ENCODE data around the gene SUPT20H. TPM values are rescaled to one million over a fixed set of nuclear protein-coding genes. Genes with fewer than 3 reads are reported as not detected.
"Not testable (repeated sequence)": the region's sequence is repeated elsewhere in the genome, so short reads cannot be mapped to it uniquely, and the experiment has no call there.

Gene SUPT20H
- polyA plus RNA-seq, 3 donors = 24.7 to 39.8 (median 35.5) TPM

GRCh38 chr13:37065890-37066526 is 6.5 kb upstream of the SUPT20H start:
- Mint-ChIP-seq H3K4me3 (no peak overlapping the region), H3K27me3 (ENCODE audit: low read depth in 3 of 3) (peaks cover 2 to 4% (median 4%) of the 10 kb centered on the region in 3 donors), H3K4me1 (peaks cover 2% of the 10 kb centered on the region), H3K27ac (no peak overlapping the region), H3K36me3 (no peaks in the 10 kb centered on the region), H3K9me3 (no peaks in the 10 kb centered on the region)
- Histone ChIP-seq H3K4me3 (replicated peaks in 1 of 3; ENCODE audit: low read depth in 2 of 3, low read length in 3 of 3) (no peak overlapping the region), H3K9ac (ENCODE audit: insufficient read depth, low read length, poor library complexity, severe bottlenecking) (no peak overlapping the region), H2AFZ (ENCODE audit: insufficient read depth, low read depth, low read length, poor library complexity, severe bottlenecking) (no peak overlapping the region), H3K4me1 (ENCODE audit: control insufficient read depth in 1 of 2, insufficient read depth in 2 of 2, low read length in 2 of 2) (no peaks in the 10 kb centered on the region), H4K20me1 (ENCODE audit: insufficient read depth, low read length) (no peaks in the 10 kb centered on the region), H3K9me3 (replicated peaks in 1 of 2; ENCODE audit: control insufficient read depth in 1 of 2, insufficient read depth in 1 of 2, low read length in 2 of 2) (no peaks in the 10 kb centered on the region), H3K36me3 (replicated peaks in 1 of 2; ENCODE audit: control insufficient read depth in 1 of 2, insufficient read depth in 2 of 2, low read length in 2 of 2) (no peaks in the 10 kb centered on the region), H3K27ac (ENCODE audit: low read depth in 1 of 2, low read length in 2 of 2) (no peak overlapping the region), H3K79me2 (ENCODE audit: insufficient read depth, low read length) (no peaks in the 10 kb centered on the region), H3K4me2 (replicated peaks; ENCODE audit: extremely low read depth, low read length, poor library complexity, severe bottlenecking) (no peak overlapping the region), H3K27me3 (ENCODE audit: control insufficient read depth in 2 of 2, insufficient read depth in 2 of 2, low read length in 2 of 2) (no peaks in the 10 kb centered on the region)
- 100% methylated on average over 3 of the region's 6 CpGs for WGBS (ENCODE audit: insufficient coverage)
- intact Hi-C loops (cut with micrococcal nuclease) = no loop called here
- TF ChIP-seq CTCF (IDR thresholded peaks at IDR 0.05) = no peak
- no peak for DNase-seq

DNA sequence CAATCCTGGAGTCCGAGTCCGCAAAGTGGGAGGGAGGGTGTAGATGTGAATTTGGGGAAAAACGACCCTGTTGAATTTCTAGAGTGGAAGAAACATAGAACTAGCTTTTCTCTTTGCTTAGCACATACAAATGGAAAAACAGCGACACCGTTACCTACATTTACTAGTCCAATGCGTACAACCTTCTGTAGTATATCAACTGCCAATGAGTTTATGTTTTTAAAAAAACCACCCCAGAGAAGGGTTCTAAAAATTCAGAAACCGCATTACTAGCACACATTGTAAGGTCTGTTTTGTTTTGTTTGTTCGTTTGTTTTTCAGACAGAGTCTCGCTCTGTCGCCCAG is 332 bp upstream of the SUPT20H start:
- 71% methylated on average over 3 of the region's 10 CpGs for WGBS (ENCODE audit: insufficient coverage)
- Histone ChIP-seq H3K4me1 (ENCODE audit: control insufficient read depth in 1 of 2, insufficient read depth in 2 of 2, low read length in 2 of 2) (peaks cover 10 to 20% of the 10 kb centered on the region in 2 donors), H3K79me2 (ENCODE audit: insufficient read depth, low read length) (peaks cover 30% of the 10 kb centered on the region), H3K9ac (ENCODE audit: insufficient read depth, low read length, poor library complexity, severe bottlenecking) (peak overlapping the region; percentile 96), H3K27me3 (ENCODE audit: control insufficient read depth in 2 of 2, insufficient read depth in 2 of 2, low read length in 2 of 2) (no peaks in the 10 kb centered on the region), H2AFZ (ENCODE audit: insufficient read depth, low read depth, low read length, poor library complexity, severe bottlenecking) (peak overlapping the region; percentile 96), H3K9me3 (replicated peaks in 1 of 2; ENCODE audit: control insufficient read depth in 1 of 2, insufficient read depth in 1 of 2, low read length in 2 of 2) (no peaks in the 10 kb centered on the region), H3K4me2 (replicated peaks; ENCODE audit: extremely low read depth, low read length, poor library complexity, severe bottlenecking) (peak overlapping the region; percentile 88), H3K27ac (ENCODE audit: low read depth in 1 of 2, low read length in 2 of 2) (peak overlapping the region in 1 of 2 donors; percentile 96), H3K36me3 (replicated peaks in 1 of 2; ENCODE audit: control insufficient read depth in 1 of 2, insufficient read depth in 2 of 2, low read length in 2 of 2) (peaks cover 0 to 4% of the 10 kb centered on the region in 2 donors), H3K4me3 (replicated peaks in 1 of 3; ENCODE audit: low read depth in 2 of 3, low read length in 3 of 3) (peak overlapping the region; percentile 85 to 95 (median 94)), H4K20me1 (ENCODE audit: insufficient read depth, low read length) (peaks cover 3% of the 10 kb centered on the region)
- no peaks in the 10 kb centered on the region for H3K27me3 Mint-ChIP-seq (ENCODE audit: low read depth in 3 of 3)
- DNase-seq = no peak
- peaks cover 23% of the 10 kb centered on the region for H3K4me1 Mint-ChIP-seq
- peaks cover 3 to 7% of the 10 kb centered on the region in 2 donors for H3K36me3 Mint-ChIP-seq
- no peak for TF ChIP-seq CTCF (IDR thresholded peaks at IDR 0.05)
- H3K9me3 Mint-ChIP-seq = peaks cover 0 to 2% (median 0%) of the 10 kb centered on the region in 7 donors
- peak overlapping the region; percentile 92 to 98 for H3K4me3 Mint-ChIP-seq
- intact Hi-C loops (cut with micrococcal nuclease) = loop anchor here in 1 of 2 donors (10.0 kb wide), 1 partner anchor 55 kb away; the partner anchor contains the start of gene EXOSC8
- H3K27ac Mint-ChIP-seq = peak overlapping the region in 5 of 7 donors; percentile 92 to 98 (median 95)

DNA sequence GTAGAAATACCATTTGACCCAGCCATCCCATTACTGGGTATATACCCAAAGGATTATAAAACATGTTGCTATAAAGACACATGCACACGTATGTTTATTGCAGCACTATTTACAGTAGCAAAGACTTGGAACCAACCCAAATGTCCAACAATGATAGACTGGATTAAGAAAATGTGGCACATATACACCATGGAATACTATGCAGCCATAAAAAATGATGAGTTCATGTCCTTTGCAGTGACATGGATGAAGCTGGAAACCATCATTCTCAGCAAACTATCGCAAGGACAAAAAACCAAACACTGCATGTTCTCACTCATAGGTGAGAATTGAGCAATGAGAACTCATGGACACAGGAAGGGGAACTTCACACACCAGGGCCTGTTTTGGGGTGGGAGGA is 3.3 kb downstream of the SUPT20H start:
- Histone ChIP-seq H4K20me1 (ENCODE audit: insufficient read depth, low read length) (peaks cover 23% of the 10 kb centered on the region), H3K36me3 (replicated peaks in 1 of 2; ENCODE audit: control insufficient read depth in 1 of 2, insufficient read depth in 2 of 2, low read length in 2 of 2) (peaks cover 0 to 12% of the 10 kb centered on the region in 2 donors), H3K4me1 (ENCODE audit: control insufficient read depth in 1 of 2, insufficient read depth in 2 of 2, low read length in 2 of 2) (peaks cover 10 to 20% of the 10 kb centered on the region in 2 donors), H3K79me2 (ENCODE audit: insufficient read depth, low read length) (peaks cover 55% of the 10 kb centered on the region)
- no CpG with 5 or more reads among the region's 2 CpGs for WGBS (ENCODE audit: insufficient coverage)
- H3K4me3 Mint-ChIP-seq; H3K9me3 ChIP-seq (replicated peaks in 1 of 2; ENCODE audit: control insufficient read depth in 1 of 2, insufficient read depth in 1 of 2, low read length in 2 of 2); H3K27ac Mint-ChIP-seq; H3K27me3 ChIP-seq (ENCODE audit: control insufficient read depth in 2 of 2, insufficient read depth in 2 of 2, low read length in 2 of 2); H3K27ac ChIP-seq (ENCODE audit: low read depth in 1 of 2, low read length in 2 of 2); H3K9me3 Mint-ChIP-seq; H3K4me3 ChIP-seq (replicated peaks in 1 of 3; ENCODE audit: low read depth in 2 of 3, low read length in 3 of 3); H3K27me3 Mint-ChIP-seq (ENCODE audit: low read depth in 3 of 3); H2AFZ ChIP-seq (ENCODE audit: insufficient read depth, low read depth, low read length, poor library complexity, severe bottlenecking); H3K9ac ChIP-seq (ENCODE audit: insufficient read depth, low read length, poor library complexity, severe bottlenecking); DNase-seq; H3K4me2 ChIP-seq (replicated peaks; ENCODE audit: extremely low read depth, low read length, poor library complexity, severe bottlenecking): not testable (repeated sequence)
- intact Hi-C loops (cut with micrococcal nuclease) = loop anchor here in 1 of 2 donors (10.0 kb wide), 1 partner anchor 51 kb away; the partner anchor contains the start of gene EXOSC8
- Mint-ChIP-seq H3K36me3 (peaks cover 10 to 22% of the 10 kb centered on the region in 2 donors), H3K4me1 (peaks cover 27% of the 10 kb centered on the region)
